ENCODE data around the gene FANK1. TPM values are rescaled to one million over a fixed set of nuclear protein-coding genes. Genes with fewer than 3 reads are reported as not detected.

Gene FANK1
- total RNA-seq, 1 donor from 2014 or later: 0.35 TPM

DNA sequence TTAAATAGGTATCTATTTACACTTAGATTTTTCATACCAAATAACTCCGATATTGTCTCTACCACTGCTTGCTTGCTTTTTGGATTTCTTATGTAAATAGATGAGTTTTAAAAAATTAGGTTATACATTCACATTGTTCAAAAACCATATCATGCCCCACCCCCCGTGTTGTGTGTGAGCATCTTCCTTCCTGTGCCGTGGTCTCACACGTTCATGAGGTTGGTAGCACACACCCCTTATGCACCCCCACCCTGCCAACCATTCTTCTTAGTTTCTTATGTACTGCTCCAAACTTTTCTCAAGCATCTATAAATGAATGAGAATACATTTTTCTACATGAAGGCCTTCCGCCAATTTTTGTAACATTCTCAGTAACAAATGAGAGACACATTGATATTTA, 115.6 kb downstream of the FANK1 start:
- DNase-seq (no peak), ATAC-seq (no peak)
- intact Hi-C loops (cut with micrococcal nuclease): no loop called here

- ATAC-seq (no peak), DNase-seq (no peak)
- intact Hi-C loops (cut with micrococcal nuclease): no loop called here
Observed at GRCh38 chr10:126012485-126012884, 116.1 kb downstream of the FANK1 start.

GRCh38 chr10:126013489-126014281, 117.3 kb downstream of the FANK1 start:
- intact Hi-C loops (cut with micrococcal nuclease): no loop called here
- ATAC-seq: no peak
- no peak for DNase-seq

DNA sequence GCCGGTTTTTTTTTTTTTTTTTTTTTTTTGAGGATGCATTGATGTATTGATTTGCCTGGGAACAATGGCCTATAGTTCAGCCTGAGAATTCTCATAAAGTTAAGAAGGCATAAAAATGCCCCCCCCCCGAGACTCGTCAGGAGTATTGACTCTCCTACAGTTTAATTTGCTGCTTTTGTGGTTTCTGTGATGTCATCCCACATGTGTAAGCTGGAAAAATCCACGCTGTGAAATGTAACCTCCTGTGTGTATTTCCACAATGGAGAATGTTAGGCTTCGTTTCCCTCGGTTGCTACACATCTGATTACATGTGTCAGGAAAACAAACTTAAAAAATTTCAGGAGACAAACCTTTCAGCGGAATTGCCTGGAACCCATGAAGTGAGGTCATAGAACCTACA, 117.9 kb downstream of the FANK1 start:
- ATAC-seq (no peak), DNase-seq (no peak)
- intact Hi-C loops (cut with micrococcal nuclease): no loop called here

DNA sequence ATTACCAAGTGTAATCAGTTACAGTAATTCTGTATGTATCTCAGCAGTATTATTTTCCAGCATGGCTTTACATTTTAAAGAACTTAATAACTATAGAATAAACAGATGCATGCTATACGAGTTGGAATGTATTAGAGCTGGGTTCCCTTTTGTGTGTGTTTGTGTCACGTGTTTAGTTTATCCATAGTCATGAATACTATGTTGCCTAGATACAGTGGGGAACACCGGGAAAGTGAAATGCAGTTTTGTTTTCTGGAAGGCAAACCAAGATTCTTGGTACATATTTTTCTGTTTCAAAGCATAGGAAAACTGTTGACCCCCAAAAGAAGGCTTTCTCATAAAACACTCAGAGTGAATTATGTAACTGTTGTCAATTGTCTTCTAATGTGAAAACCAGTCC, 119.0 kb downstream of the FANK1 start:
- ATAC-seq (no peak), DNase-seq (no peak)
- intact Hi-C loops (cut with micrococcal nuclease): no loop called here

- no peak for DNase-seq
- no peak for ATAC-seq
- intact Hi-C loops (cut with micrococcal nuclease): no loop called here
Observed at GRCh38 chr10:126016156-126016805, 119.9 kb downstream of the FANK1 start.

DNA sequence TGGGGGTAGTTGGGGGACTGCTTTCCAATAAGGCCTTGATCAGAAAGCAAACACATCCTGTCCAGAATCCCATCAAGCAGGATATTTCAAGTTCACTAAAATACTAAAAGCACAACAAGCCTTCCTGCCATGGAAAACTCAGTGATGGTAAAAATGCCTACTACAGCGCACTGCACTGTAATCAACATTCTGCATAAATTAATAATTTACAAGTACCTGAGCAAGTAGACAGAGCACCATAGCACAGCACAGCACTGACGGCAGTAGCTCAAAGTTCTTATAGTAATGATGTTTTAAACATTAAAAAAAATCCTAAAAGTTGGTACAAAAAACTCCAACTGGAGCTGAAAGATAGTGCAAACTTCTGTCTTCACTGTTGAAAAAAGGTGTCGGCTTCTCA, 120.5 kb downstream of the FANK1 start:
- ATAC-seq (no peak), DNase-seq (no peak)
- intact Hi-C loops (cut with micrococcal nuclease): no loop called here

DNA sequence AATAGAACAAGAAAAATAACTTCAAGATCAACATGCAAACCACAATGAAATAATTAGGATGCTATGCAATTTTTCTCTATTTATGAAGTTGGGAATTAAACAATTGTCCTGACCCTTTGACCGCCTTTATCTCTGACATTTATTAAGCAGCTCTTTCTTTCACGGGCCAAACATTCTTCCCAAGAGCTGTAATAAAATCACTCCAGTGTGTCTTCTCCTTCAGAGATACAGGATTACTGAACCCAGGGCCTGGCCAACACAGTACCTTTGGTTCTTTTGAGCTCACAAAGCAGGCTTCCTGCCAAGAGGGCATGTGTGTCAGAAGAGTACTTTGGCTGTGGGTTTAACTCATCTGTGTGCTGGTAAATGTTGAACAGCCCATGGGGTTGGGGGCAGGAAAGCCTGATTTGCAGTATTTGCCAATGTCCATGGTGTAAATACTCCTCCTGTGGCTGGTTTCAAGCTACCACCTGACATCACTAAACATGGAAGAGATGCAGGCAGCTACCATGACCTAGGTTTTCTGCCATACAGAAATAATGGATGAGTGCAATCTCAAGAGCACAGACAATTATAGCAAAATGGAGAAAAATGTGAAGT, 121.7 kb downstream of the FANK1 start:
- no peak for DNase-seq
- no peak for ATAC-seq
- intact Hi-C loops (cut with micrococcal nuclease): no loop called here

GRCh38 chr10:126021833-126022500, 125.6 kb downstream of the FANK1 start:
- intact Hi-C loops (cut with micrococcal nuclease): no loop called here
- ATAC-seq: no peak
- DNase-seq: no peak

GRCh38 chr10:126022841-126023240, 126.5 kb downstream of the FANK1 start:
- DNase-seq: no peak
- ATAC-seq: no peak
- intact Hi-C loops (cut with micrococcal nuclease): no loop called here

DNA sequence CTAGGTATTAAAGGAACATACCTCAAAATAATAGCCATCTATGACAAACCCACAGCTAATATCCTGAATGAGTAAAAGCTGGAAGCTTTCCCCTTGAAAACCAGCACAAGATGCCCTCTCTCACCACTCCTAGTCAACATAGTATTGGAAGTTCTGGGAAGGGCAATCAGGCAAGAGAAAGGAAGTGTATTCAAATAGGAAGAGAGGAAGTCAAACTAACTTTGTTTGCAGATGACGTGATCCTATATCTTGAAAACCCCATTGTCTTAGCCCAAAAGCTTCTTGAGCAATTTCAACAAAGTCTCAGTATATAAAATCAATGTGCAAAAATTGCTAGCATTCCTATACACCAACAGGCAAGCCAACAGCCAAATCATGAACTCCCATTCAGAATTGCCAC, 131.3 kb downstream of the FANK1 start:
- ATAC-seq: no peak
- intact Hi-C loops (cut with micrococcal nuclease): no loop called here

GRCh38 chr10:126029999-126030398, 133.6 kb downstream of the FANK1 start:
- intact Hi-C loops (cut with micrococcal nuclease): no loop called here

More for the DNA sequence above, 131.3 kb downstream of the FANK1 start:
- no peak for DNase-seq

GRCh38 chr10:126034586-126034985, 138.2 kb downstream of the FANK1 start:
- ATAC-seq (no peak), DNase-seq (no peak)
- intact Hi-C loops (cut with micrococcal nuclease): no loop called here

More at GRCh38 chr10:126029999-126030398, 133.6 kb downstream of the FANK1 start:
- DNase-seq (no peak), ATAC-seq (no peak)

- intact Hi-C loops (cut with micrococcal nuclease): no loop called here
- ATAC-seq (no peak), DNase-seq (no peak)
Observed at GRCh38 chr10:126036515-126036914, 140.2 kb downstream of the FANK1 start.

DNA sequence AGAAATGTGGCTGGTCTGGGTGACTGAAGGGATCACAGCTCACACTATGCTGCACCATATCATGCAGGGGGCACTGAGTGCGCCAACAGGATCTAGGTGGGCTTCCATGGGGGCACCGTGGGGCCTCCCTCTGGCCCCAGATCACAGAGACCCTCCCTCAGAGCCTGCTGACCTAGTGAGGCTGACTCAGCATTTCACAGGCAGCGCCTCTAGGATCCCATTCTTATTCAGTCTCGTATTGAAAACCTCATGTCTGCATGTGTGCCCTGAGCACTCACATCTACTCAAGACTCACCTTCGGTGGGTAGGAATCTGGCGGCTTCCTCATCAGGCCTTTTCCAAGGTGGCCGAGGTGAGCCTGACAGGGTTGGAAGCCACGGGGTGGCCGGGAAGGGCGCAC, 141.6 kb downstream of the FANK1 start:
- intact Hi-C loops (cut with micrococcal nuclease): no loop called here
- no peak for DNase-seq
- no peak for ATAC-seq

- intact Hi-C loops (cut with micrococcal nuclease): no loop called here
- ATAC-seq: no peak
- no peak for DNase-seq
Observed at GRCh38 chr10:126041117-126041516, 144.8 kb downstream of the FANK1 start.

- peak; percentile 96 for ATAC-seq
- intact Hi-C loops (cut with micrococcal nuclease): no loop called here
- DNase-seq: peak; percentile 85
Observed at GRCh38 chr10:126041804-126042231, 145.5 kb downstream of the FANK1 start.

DNA sequence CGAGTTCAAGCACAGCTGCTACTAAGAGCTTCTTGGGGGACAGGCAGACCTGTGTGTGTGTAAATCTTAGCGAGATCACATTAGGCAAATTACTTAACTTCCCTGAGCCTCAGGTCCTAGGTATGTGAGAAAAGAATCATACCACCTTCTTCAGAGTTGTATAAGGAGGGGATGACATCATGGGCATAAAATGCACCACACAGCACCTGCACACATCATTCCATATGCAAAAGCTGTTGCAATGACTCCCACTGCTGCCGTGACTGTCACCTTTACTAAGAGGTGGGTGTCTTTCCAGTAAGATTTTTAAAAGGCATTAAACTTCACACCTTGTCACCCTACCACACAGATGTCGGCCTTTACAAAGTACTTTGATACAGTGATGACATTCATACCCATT, 146.0 kb downstream of the FANK1 start:
- no peak for DNase-seq
- ATAC-seq: no peak
- intact Hi-C loops (cut with micrococcal nuclease): no loop called here

- intact Hi-C loops (cut with micrococcal nuclease): no loop called here
- DNase-seq (no peak), ATAC-seq (no peak)
Observed at GRCh38 chr10:126042906-126043305, 146.5 kb downstream of the FANK1 start.

- DNase-seq (no peak), ATAC-seq (no peak)
- intact Hi-C loops (cut with micrococcal nuclease): no loop called here
Observed at GRCh38 chr10:126043389-126043788, 147.0 kb downstream of the FANK1 start.
